ENCODE data around the gene NT5C1B. TPM values are rescaled to one million over a fixed set of nuclear protein-coding genes. Genes with fewer than 3 reads are reported as not detected.

Gene NT5C1B
- total RNA-seq, 4 donors from 2014 or later, result not detected

DNA sequence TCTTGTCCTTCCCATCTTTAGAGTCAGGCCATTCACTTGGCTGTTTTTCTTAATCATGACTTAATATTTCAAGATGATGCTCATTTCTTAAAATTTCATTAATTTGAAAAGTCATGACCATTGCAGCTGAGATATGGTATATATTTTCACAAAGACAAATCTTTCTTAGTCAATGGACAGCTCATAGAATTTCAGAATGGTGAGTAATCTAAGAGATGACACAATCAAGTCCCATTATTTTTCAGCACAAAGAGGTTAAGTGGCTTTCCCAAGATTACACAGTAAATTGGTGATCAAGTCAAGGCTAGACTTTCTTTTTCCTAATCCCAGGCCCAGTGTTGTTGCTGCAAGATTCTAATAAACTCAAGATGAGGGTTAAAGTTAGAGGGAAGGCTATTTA is 34.4 kb upstream of the NT5C1B start:
- in situ Hi-C loops (cut with MboI; ENCODE audit: low pct_ligation_motif_present in 1 of 4, low pct_unique_long_range_greater_than_20kb in 1 of 4, low sequenced_read_pairs in 3 of 4), result no loop called here
- TF ChIP-seq EP300 (IDR thresholded peaks at IDR 0.05; ENCODE audit: low read depth) (no peak), POLR2AphosphoS5 (IDR thresholded peaks at IDR 0.05) (no peak), POLR2A (IDR thresholded peaks at IDR 0.05) (no peak)
- TF ChIP-seq, protein P1, sequence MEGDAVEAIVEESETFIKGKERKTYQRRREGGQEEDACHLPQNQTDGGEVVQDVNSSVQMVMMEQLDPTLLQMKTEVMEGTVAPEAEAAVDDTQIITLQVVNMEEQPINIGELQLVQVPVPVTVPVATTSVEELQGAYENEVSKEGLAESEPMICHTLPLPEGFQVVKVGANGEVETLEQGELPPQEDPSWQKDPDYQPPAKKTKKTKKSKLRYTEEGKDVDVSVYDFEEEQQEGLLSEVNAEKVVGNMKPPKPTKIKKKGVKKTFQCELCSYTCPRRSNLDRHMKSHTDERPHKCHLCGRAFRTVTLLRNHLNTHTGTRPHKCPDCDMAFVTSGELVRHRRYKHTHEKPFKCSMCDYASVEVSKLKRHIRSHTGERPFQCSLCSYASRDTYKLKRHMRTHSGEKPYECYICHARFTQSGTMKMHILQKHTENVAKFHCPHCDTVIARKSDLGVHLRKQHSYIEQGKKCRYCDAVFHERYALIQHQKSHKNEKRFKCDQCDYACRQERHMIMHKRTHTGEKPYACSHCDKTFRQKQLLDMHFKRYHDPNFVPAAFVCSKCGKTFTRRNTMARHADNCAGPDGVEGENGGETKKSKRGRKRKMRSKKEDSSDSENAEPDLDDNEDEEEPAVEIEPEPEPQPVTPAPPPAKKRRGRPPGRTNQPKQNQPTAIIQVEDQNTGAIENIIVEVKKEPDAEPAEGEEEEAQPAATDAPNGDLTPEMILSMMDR (IDR thresholded peaks at IDR 0.05), result no peak
- no peaks in the 10 kb centered on the region for H3K4me1 ChIP-seq
- no peak overlapping the region for H3K4me3 ChIP-seq
- intact Hi-C loops (cut with DNase I; ENCODE audit: low total_unique reads), result no loop called here
- no peaks in the 10 kb centered on the region for H3K9me3 ChIP-seq
- no peaks in the 10 kb centered on the region for H3K27me3 ChIP-seq
- H3K27ac ChIP-seq, result no peak overlapping the region
- H3K36me3 ChIP-seq, result no peaks in the 10 kb centered on the region
- no peak for DNase-seq

DNA sequence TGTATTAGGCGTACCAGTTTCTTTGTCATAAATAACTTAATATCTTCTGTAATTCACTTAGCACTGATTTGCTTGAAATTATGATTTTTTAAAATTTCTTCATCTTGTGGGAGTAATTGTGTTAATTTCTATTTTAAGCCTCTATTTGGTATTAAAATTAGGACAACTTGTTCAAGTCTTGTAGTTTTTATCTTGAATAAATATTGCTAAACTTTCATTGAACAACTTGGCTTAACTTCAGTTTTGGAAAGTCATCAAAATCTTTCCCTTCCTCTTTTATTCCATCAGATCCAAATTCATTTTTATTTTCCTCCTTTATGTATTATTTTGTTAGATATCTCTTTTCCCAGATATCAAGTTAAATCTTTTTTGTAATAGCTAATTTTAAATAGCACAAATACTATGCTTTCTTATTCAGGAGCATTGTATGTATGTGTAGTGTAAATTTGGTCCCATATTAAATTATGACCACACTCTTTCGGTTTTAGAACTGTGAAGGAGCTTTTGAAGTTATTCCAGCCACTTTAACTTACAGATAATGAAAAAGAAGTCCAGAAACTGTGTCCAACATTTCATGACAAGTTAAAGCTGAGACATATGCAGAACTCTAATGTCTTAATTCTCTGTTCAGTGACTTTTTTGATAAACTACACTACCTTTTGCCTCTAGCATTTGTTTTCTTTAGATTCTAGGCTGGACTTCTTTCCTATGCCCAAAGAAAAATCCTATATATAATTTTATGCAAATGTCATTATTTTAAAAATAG is 31.7 kb upstream of the NT5C1B start:
- intact Hi-C loops (cut with DNase I; ENCODE audit: low total_unique reads), result no loop called here
- TF ChIP-seq EP300 (IDR thresholded peaks at IDR 0.05; ENCODE audit: low read depth) (no peak), POLR2AphosphoS5 (IDR thresholded peaks at IDR 0.05) (no peak), POLR2A (IDR thresholded peaks at IDR 0.05) (no peak)
- TF ChIP-seq, protein P1 (IDR thresholded peaks at IDR 0.05), result no peak
- H3K4me3 ChIP-seq, result no peak overlapping the region
- no peak overlapping the region for H3K27ac ChIP-seq
- in situ Hi-C loops (cut with MboI; ENCODE audit: low pct_ligation_motif_present in 1 of 4, low pct_unique_long_range_greater_than_20kb in 1 of 4, low sequenced_read_pairs in 3 of 4), result no loop called here
- H3K27me3 ChIP-seq, result no peaks in the 10 kb centered on the region
- H3K36me3 ChIP-seq, result no peaks in the 10 kb centered on the region
- H3K4me1 ChIP-seq, result no peaks in the 10 kb centered on the region
- WGBS, 2 donors (ENCODE audit: low coverage in 1 of 2), result 70 to 82% methylated on average over 2 of the region's 2 CpGs
- DNase-seq, result no peak
- no peaks in the 10 kb centered on the region for H3K9me3 ChIP-seq

DNA sequence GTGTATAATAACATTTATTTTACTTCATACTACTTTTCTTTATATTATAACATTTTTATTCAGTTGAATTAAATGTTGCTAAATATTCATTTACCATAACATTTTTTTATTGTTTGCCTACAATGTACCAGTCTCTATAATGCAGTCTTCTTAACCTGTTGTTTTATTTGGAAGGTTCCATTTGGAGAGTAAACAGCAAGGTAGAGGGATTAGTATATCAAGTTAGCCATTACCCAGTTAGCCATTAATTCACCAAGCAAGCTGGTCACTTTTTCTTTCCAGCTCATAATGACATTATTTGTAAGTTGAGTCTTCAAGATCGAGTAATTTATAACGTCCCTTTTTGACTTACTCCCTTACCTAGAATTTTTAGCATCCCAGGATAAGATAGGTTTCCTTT is 29.7 kb upstream of the NT5C1B start:
- 78 to 92% methylated on average over 2 of the region's 2 CpGs for WGBS, 2 donors (ENCODE audit: low coverage in 1 of 2)
- H3K27me3 ChIP-seq, result no peaks in the 10 kb centered on the region
- intact Hi-C loops (cut with DNase I; ENCODE audit: low total_unique reads) (no loop called here), in situ Hi-C loops (cut with MboI; ENCODE audit: low pct_ligation_motif_present in 1 of 4, low pct_unique_long_range_greater_than_20kb in 1 of 4, low sequenced_read_pairs in 3 of 4) (no loop called here)
- no peaks in the 10 kb centered on the region for H3K9me3 ChIP-seq
- TF ChIP-seq, protein P1 (IDR thresholded peaks at IDR 0.05), result no peak
- TF ChIP-seq POLR2AphosphoS5 (IDR thresholded peaks at IDR 0.05) (no peak), EP300 (IDR thresholded peaks at IDR 0.05; ENCODE audit: low read depth) (no peak), POLR2A (IDR thresholded peaks at IDR 0.05) (no peak)
- no peak overlapping the region for H3K4me3 ChIP-seq
- H3K36me3 ChIP-seq, result no peaks in the 10 kb centered on the region
- H3K27ac ChIP-seq, result no peak overlapping the region
- H3K4me1 ChIP-seq, result no peaks in the 10 kb centered on the region
- DNase-seq, result no peak

DNA sequence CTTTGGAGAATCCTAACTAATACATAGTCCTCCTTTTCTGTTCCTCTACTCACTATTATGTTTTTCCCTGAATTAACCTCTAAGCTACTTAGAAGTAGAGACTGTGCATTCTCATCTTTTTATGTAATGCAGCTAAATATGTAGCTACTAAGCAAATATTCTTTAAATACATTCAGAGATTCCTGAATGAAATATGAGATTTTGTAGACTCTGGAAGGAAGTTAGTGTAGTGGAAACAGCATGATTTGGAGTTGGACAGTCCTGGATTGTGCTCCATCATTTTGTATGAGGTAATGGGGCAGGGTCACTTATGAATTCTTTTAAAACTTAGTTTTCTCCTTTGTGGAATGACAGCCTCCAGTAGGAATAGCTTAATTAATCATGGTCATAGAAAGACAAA is 24.7 kb upstream of the NT5C1B start:
- H3K27me3 ChIP-seq, result no peaks in the 10 kb centered on the region
- H3K36me3 ChIP-seq, result no peaks in the 10 kb centered on the region
- H3K4me3 ChIP-seq, result no peak overlapping the region
- no peaks in the 10 kb centered on the region for H3K9me3 ChIP-seq
- H3K4me1 ChIP-seq, result no peaks in the 10 kb centered on the region
- intact Hi-C loops (cut with DNase I; ENCODE audit: low total_unique reads) (no loop called here), in situ Hi-C loops (cut with MboI; ENCODE audit: low pct_ligation_motif_present in 1 of 4, low pct_unique_long_range_greater_than_20kb in 1 of 4, low sequenced_read_pairs in 3 of 4) (no loop called here)
- H3K27ac ChIP-seq, result no peak overlapping the region
- DNase-seq, result no peak
- TF ChIP-seq EP300 (IDR thresholded peaks at IDR 0.05; ENCODE audit: low read depth) (no peak), POLR2AphosphoS5 (IDR thresholded peaks at IDR 0.05) (no peak), POLR2A (IDR thresholded peaks at IDR 0.05) (no peak)
- TF ChIP-seq, protein P1 (IDR thresholded peaks at IDR 0.05), result no peak

All from transverse colon (tissue), 4 donors.